Measurements from ENCODE around the gene LRRN4.
"Not testable (repeated sequence)": the region's sequence is repeated elsewhere in the genome, so short reads cannot be mapped to it uniquely, and the experiment has no call there.

The LRRN4 gene

GRCh38 chr20:6058684-6059295 lies 4.9 kb upstream of the LRRN4 start:
- DNase-seq (no peak), ATAC-seq (no peak)

- DNase-seq: no peak
- no peak for ATAC-seq
Observed at GRCh38 chr20:6057691-6058090, 3.8 kb upstream of the LRRN4 start.

- DNase-seq (no peak), ATAC-seq (no peak)
Observed at GRCh38 chr20:6057139-6057538, 3.3 kb upstream of the LRRN4 start.

- no peak for DNase-seq
- no peak for ATAC-seq
Observed at GRCh38 chr20:6055981-6056569, 2.2 kb upstream of the LRRN4 start.

- ATAC-seq: no peak
- DNase-seq: no peak
Observed at GRCh38 chr20:6055161-6055783, 1.4 kb upstream of the LRRN4 start.

- DNase-seq: not testable (repeated sequence)
Observed at GRCh38 chr20:6054689-6055051, 810 bp upstream of the LRRN4 start.

GRCh38 chr20:6053064-6053775 lies 640 bp downstream of the LRRN4 start:
- no peak for DNase-seq
- ATAC-seq: no peak

More at GRCh38 chr20:6054689-6055051, 810 bp upstream of the LRRN4 start:
- ATAC-seq: not testable (repeated sequence)

GRCh38 chr20:6051505-6051904 lies 2.4 kb downstream of the LRRN4 start:
- DNase-seq (no peak), ATAC-seq (no peak)

GRCh38 chr20:6048391-6048790 lies 5.5 kb downstream of the LRRN4 start:
- ATAC-seq (no peak), DNase-seq (no peak)

- DNase-seq: no peak
Observed at GRCh38 chr20:6046432-6046831, 7.4 kb downstream of the LRRN4 start.

GRCh38 chr20:6045566-6045965 lies 8.3 kb downstream of the LRRN4 start:
- DNase-seq (no peak), ATAC-seq (no peak)

More at GRCh38 chr20:6046432-6046831, 7.4 kb downstream of the LRRN4 start:
- no peak for ATAC-seq

GRCh38 chr20:6044115-6044514 lies 9.7 kb downstream of the LRRN4 start:
- peak; percentile 36 for ATAC-seq
- no peak for DNase-seq

GRCh38 chr20:6041808-6042265 lies 12.0 kb downstream of the LRRN4 start:
- no peak for ATAC-seq
- no peak for DNase-seq

- ATAC-seq (no peak), DNase-seq (no peak)
Observed at GRCh38 chr20:6040958-6041807, 12.7 kb downstream of the LRRN4 start.

GRCh38 chr20:6040540-6040939 lies 13.3 kb downstream of the LRRN4 start:
- ATAC-seq (no peak), DNase-seq (no peak)

GRCh38 chr20:6039766-6040165 lies 14.1 kb downstream of the LRRN4 start:
- no peak for ATAC-seq
- DNase-seq: no peak

- no peak for DNase-seq
- no peak for ATAC-seq
Observed at GRCh38 chr20:6038256-6038655, 15.6 kb downstream of the LRRN4 start.

GRCh38 chr20:6037082-6037481 lies 16.8 kb downstream of the LRRN4 start:
- no peak for ATAC-seq

GRCh38 chr20:6036213-6036612 lies 17.6 kb downstream of the LRRN4 start:
- DNase-seq: no peak
- ATAC-seq: no peak

More at GRCh38 chr20:6037082-6037481, 16.8 kb downstream of the LRRN4 start:
- DNase-seq: no peak

GRCh38 chr20:6034134-6034969 lies 19.5 kb downstream of the LRRN4 start:
- no peak for DNase-seq

GRCh38 chr20:6032907-6033306 lies 21.0 kb downstream of the LRRN4 start:
- not testable (repeated sequence) for DNase-seq, ATAC-seq

More at GRCh38 chr20:6034134-6034969, 19.5 kb downstream of the LRRN4 start:
- no peak for ATAC-seq

Data from stimulated activated naive CD8-positive, alpha-beta T cell treated with anti-CD3 and anti-CD28 coated beads, Interleukin-15, Interleukin-2, amounts not matched to agents 100 U/mL and 50 U/mL, for 24 hours (primary cell).